HFFc6 (cell line): ENCODE measurements around the gene SALL4. TPM values are rescaled to one million over a fixed set of nuclear protein-coding genes. Genes with fewer than 3 reads are reported as not detected.
"Not testable (repeated sequence)": the region's sequence is repeated elsewhere in the genome, so short reads cannot be mapped to it uniquely, and the experiment has no call there.

ENCODE experiments used
- DNase-seq: peaks from one replicate; pipeline ENCODE4 v3.0.0-alpha.2; 2018
- H3K27ac Mint-ChIP-seq: 2 replicates; pipeline ENCODE4 v1.8.0; 2020; ENCODE audit warnings: mild to moderate bottlenecking, mixed read lengths
- H3K27me3 Mint-ChIP-seq: 2 replicates; pipeline ENCODE4 v1.8.0; 2021; ENCODE audit warnings: mild to moderate bottlenecking, moderate library complexity, mixed read lengths; ENCODE audit not compliant: insufficient read depth
- H3K36me3 Mint-ChIP-seq: 2 replicates; pipeline ENCODE4 v1.8.0; 2021; ENCODE audit warnings: low read depth, mixed read lengths
- H3K4me1 Mint-ChIP-seq: 2 replicates; pipeline ENCODE4 v1.8.0; 2020; ENCODE audit warnings: low read depth, mixed read lengths
- H3K4me3 Mint-ChIP-seq: 2 replicates; pipeline ENCODE4 v1.8.0; 2020; ENCODE audit warnings: mild to moderate bottlenecking, moderate library complexity, mixed read lengths
- H3K9me3 Mint-ChIP-seq: 2 replicates; pipeline ENCODE4 v1.8.0; 2020; ENCODE audit warnings: mild to moderate bottlenecking, mixed read lengths
- CTCF ChIP-seq: fragments of 200-600 bp; sonication (generic); IDR thresholded peaks from 2 replicates; pipeline ENCODE4 v1.5.0; 2021; ENCODE audit warnings: antibody characterized with exemption, mild to moderate bottlenecking
- total RNA-seq, 6 experiments: library from RNA; stranded (reverse); fragmentation: NEBNext Ultra II Directional; extraction: Animal tissue kit (Norgen Biotek cat#: 25700); gene quantifications; 2 replicates in 1 of 6; 3 replicates in 5 of 6; pipeline ENCODE4 v1.2.3, GENCODE V29; 2021

Gene SALL4
- total RNA-seq, 6 experiments from 2014 or later = 0.29 to 0.81 (median 0.36) TPM

GRCh38 chr20:51767867-51768758, 34.2 kb downstream of the SALL4 start, which contains the start of gene ATP9A:
ATP9A (minus strand) TSS chr20:51768390; CDS start chr20:51768369, 21 bp downstream.
- peak within 1 kb of the TSS; percentile 58 for H3K27ac Mint-ChIP-seq
- H3K36me3 Mint-ChIP-seq = no peaks in the 10 kb centered on the region
- H3K9me3 Mint-ChIP-seq = no peaks in the 10 kb centered on the region
- peak; percentile 30; the same call in 1 of the 2 replicates for TF ChIP-seq CTCF
- H3K4me1 Mint-ChIP-seq = peaks cover 24% of the 10 kb centered on the region
- peaks cover under 1% of the 10 kb centered on the region; the same call in 1 of the 2 replicates for H3K27me3 Mint-ChIP-seq
- DNase-seq = no peak
- H3K4me3 Mint-ChIP-seq = peak within 1 kb of the TSS; percentile 86

GRCh38 chr20:51766994-51767866, 35.1 kb downstream of the SALL4 start:
- Mint-ChIP-seq H3K9me3 (no peaks in the 10 kb centered on the region), H3K4me1 (peaks cover 24% of the 10 kb centered on the region), H3K27me3 (no peaks in the 10 kb centered on the region), H3K27ac (no peak overlapping the region), H3K4me3 (peak overlapping the region; percentile 86), H3K36me3 (no peaks in the 10 kb centered on the region)
- no peak for DNase-seq
- peak; percentile 64 for TF ChIP-seq CTCF

- H3K9me3 Mint-ChIP-seq, H3K27ac Mint-ChIP-seq, H3K36me3 Mint-ChIP-seq, DNase-seq, H3K4me3 Mint-ChIP-seq, H3K27me3 Mint-ChIP-seq: not testable (repeated sequence)
- H3K4me1 Mint-ChIP-seq = peaks cover 33% of the 10 kb centered on the region
These were observed 36.9 kb downstream of the SALL4 start for GRCh38 chr20:51765381-51765780.

- peaks cover 29% of the 10 kb centered on the region for H3K4me1 Mint-ChIP-seq
- H3K36me3 Mint-ChIP-seq = peaks cover 4% of the 10 kb centered on the region; the same call in 1 of the 2 replicates
- no peak overlapping the region for H3K27ac Mint-ChIP-seq
- no peak for TF ChIP-seq CTCF
- no peak for DNase-seq
- no peaks in the 10 kb centered on the region for H3K27me3 Mint-ChIP-seq
- H3K4me3 Mint-ChIP-seq = no peak overlapping the region
- H3K9me3 Mint-ChIP-seq = no peaks in the 10 kb centered on the region
These were observed 38.2 kb downstream of the SALL4 start for GRCh38 chr20:51763965-51764602.

- DNase-seq = peak; percentile 26
- H3K4me3 Mint-ChIP-seq = no peak overlapping the region
- H3K27me3 Mint-ChIP-seq = no peaks in the 10 kb centered on the region
These were observed 41.3 kb downstream of the SALL4 start for GRCh38 chr20:51760905-51761546.

More at GRCh38 chr20:51760905-51761546, 41.3 kb downstream of the SALL4 start:
- peaks cover 18% of the 10 kb centered on the region for H3K4me1 Mint-ChIP-seq
- TF ChIP-seq CTCF = no peak
- H3K9me3 Mint-ChIP-seq = no peaks in the 10 kb centered on the region
- peak overlapping the region; percentile 19; the same call in 1 of the 2 replicates for H3K27ac Mint-ChIP-seq
- H3K36me3 Mint-ChIP-seq = peaks cover 4% of the 10 kb centered on the region; the same call in 1 of the 2 replicates
